HG03175 (cell line): Measurements from ENCODE around the gene PXYLP1.
A peak's percentile ranks its signal among the peaks of the same experiment; 100 is the strongest.
"Not testable (repeated sequence)": the region's sequence is repeated elsewhere in the genome, so short reads cannot be mapped to it uniquely, and the experiment has no call there.

ENCODE experiments used
- ATAC-seq: cut with Tn5 transposase; IDR thresholded peaks from one replicate; pipeline ENCODE4 v1.9.1; 2021; ENCODE audit warnings: mild to moderate bottlenecking, moderate library complexity; ENCODE audit not compliant: unreplicated experiment

PXYLP1 gene

GRCh38 chr3:141231101-141231951 lies at the start of gene PXYLP1:
TSS of gene PXYLP1 (plus strand) at chr3:141231825. CDS start at chr3:141260176, 28,351 bp downstream.
- peak; percentile 95 for ATAC-seq

GRCh38 chr3:141183606-141184005 lies 48.0 kb upstream of the PXYLP1 start:
- no peak for ATAC-seq

GRCh38 chr3:141184430-141184829 lies 47.2 kb upstream of the PXYLP1 start:
- no peak for ATAC-seq

- ATAC-seq = no peak
Observed at GRCh38 chr3:141191097-141191749, 40.4 kb upstream of the PXYLP1 start.

GRCh38 chr3:141192345-141192744 lies 39.3 kb upstream of the PXYLP1 start:
- ATAC-seq = peak; percentile 99

GRCh38 chr3:141193066-141193830 lies 38.4 kb upstream of the PXYLP1 start:
- ATAC-seq = no peak

- ATAC-seq = no peak
Observed at GRCh38 chr3:141201122-141201521, 30.5 kb upstream of the PXYLP1 start.

GRCh38 chr3:141202682-141203081 lies 28.9 kb upstream of the PXYLP1 start:
- no peak for ATAC-seq

GRCh38 chr3:141203866-141204265 lies 27.8 kb upstream of the PXYLP1 start:
- ATAC-seq = no peak

GRCh38 chr3:141204343-141204742 lies 27.3 kb upstream of the PXYLP1 start:
- ATAC-seq = no peak

GRCh38 chr3:141211306-141211705 lies 20.3 kb upstream of the PXYLP1 start:
- ATAC-seq = not testable (repeated sequence)

GRCh38 chr3:141212101-141212500 lies 19.5 kb upstream of the PXYLP1 start:
- ATAC-seq = no peak

- no peak for ATAC-seq
Observed at GRCh38 chr3:141212555-141212954, 19.1 kb upstream of the PXYLP1 start.

- no peak for ATAC-seq
Observed at GRCh38 chr3:141216975-141217374, 14.7 kb upstream of the PXYLP1 start.

GRCh38 chr3:141217389-141217788 lies 14.2 kb upstream of the PXYLP1 start:
- no peak for ATAC-seq

GRCh38 chr3:141218162-141218835 lies 13.3 kb upstream of the PXYLP1 start:
- no peak for ATAC-seq

GRCh38 chr3:141218926-141219325 lies 12.7 kb upstream of the PXYLP1 start:
- ATAC-seq = no peak

GRCh38 chr3:141223673-141224166 lies 7.9 kb upstream of the PXYLP1 start:
- ATAC-seq = no peak

- no peak for ATAC-seq
Observed at GRCh38 chr3:141225939-141226338, 5.7 kb upstream of the PXYLP1 start.

- no peak for ATAC-seq
Observed at GRCh38 chr3:141227216-141227615, 4.4 kb upstream of the PXYLP1 start.

- ATAC-seq = no peak
Observed at GRCh38 chr3:141227752-141228151, 3.9 kb upstream of the PXYLP1 start.
